Common myeloid progenitor, CD34-positive (primary cell): ENCODE measurements around the gene SH3PXD2B.

ENCODE experiments used
- CTCF ChIA-PET: fragments of 350-600 bp; sonication (Branson Sonifier 250); formaldehyde crosslinking; loops from one replicate; lab custom pipeline; 2021; ENCODE audit warnings: antibody characterized with exemption; lab: Charles Lee
- POLR2A ChIA-PET: fragments of 350-600 bp; sonication (Branson Sonifier 250); formaldehyde crosslinking; loops from one replicate; lab custom pipeline; 2021; ENCODE audit warnings: antibody characterized with exemption; lab: Charles Lee
- DNase-seq, 3 donors: peaks; one replicate each; pipeline versions ENCODE4 v3.0.0 to v3.0.0-alpha.2; 2013
- H3K27ac ChIP-seq, 2 experiments: 1 replicate in 1 of 2; 2 replicates in 1 of 2; pipeline ENCODE4 v1.7.0; 2013; ENCODE audit warnings: inconsistent platforms in 2 of 2, low read length in 2 of 2, mild to moderate bottlenecking in 2 of 2, low read depth in 1 of 2, moderate library complexity in 1 of 2; ENCODE audit not compliant: severe bottlenecking in 2 of 2, insufficient read depth in 1 of 2, poor library complexity in 1 of 2
- H3K27me3 ChIP-seq, 5 experiments: replicated peaks in 2 of 5; 1 replicate in 3 of 5; 2 replicates in 2 of 5; pipeline versions ENCODE4 v1.6.1 to v1.7.0; 2013; ENCODE audit warnings: low read length in 4 of 5, mild to moderate bottlenecking in 2 of 5, moderate library complexity in 2 of 5, inconsistent platforms in 1 of 5; ENCODE audit not compliant: insufficient read depth in 5 of 5, control insufficient read depth in 4 of 5
- H3K36me3 ChIP-seq, 4 experiments: 1 replicate in 2 of 4; 2 replicates in 2 of 4; pipeline versions ENCODE4 v1.6.1 to v1.7.0; 2013; ENCODE audit warnings: low read length in 3 of 4, control low read depth in 1 of 4, mild to moderate bottlenecking in 1 of 4; ENCODE audit not compliant: control insufficient read depth in 4 of 4, insufficient read depth in 4 of 4
- H3K4me1 ChIP-seq, 4 experiments: 1 replicate in 3 of 4; 2 replicates in 1 of 4; pipeline versions ENCODE4 v1.6.1 to v1.7.1; 2013; ENCODE audit warnings: low read length in 3 of 4, mild to moderate bottlenecking in 3 of 4, control low read depth in 1 of 4, inconsistent platforms in 1 of 4, moderate library complexity in 1 of 4; ENCODE audit not compliant: control insufficient read depth in 4 of 4, insufficient read depth in 4 of 4; ENCODE audit errors: control extremely low read depth in 1 of 4
- H3K4me3 ChIP-seq, 7 experiments: 1 replicate in 4 of 7; 2 replicates in 3 of 7; pipeline versions ENCODE4 v1.5.1 to v1.7.0; 2013; ENCODE audit warnings: mild to moderate bottlenecking in 7 of 7, low read length in 6 of 7, moderate library complexity in 6 of 7, inconsistent platforms in 2 of 7, low read depth in 2 of 7, control low read depth in 1 of 7; ENCODE audit not compliant: insufficient read depth in 4 of 7, control insufficient read depth in 1 of 7; ENCODE audit errors: extremely low read depth in 1 of 7
- H3K9me3 ChIP-seq, 5 experiments: 1 replicate in 4 of 5; 2 replicates in 1 of 5; pipeline versions ENCODE4 v1.6.1 to v1.7.1; 2013; ENCODE audit warnings: low read length in 4 of 5, mild to moderate bottlenecking in 2 of 5, inconsistent platforms in 1 of 5, low read depth in 1 of 5, moderate library complexity in 1 of 5; ENCODE audit not compliant: control insufficient read depth in 4 of 5, insufficient read depth in 2 of 5; ENCODE audit errors: control extremely low read depth in 1 of 5
- WGBS: methylation state at CpG from one replicate; pipeline ENCODE4 v1.1.5; 2013; ENCODE audit not compliant: insufficient coverage; 5-methylcytosine and 5-hydroxymethylcytosine counted together

SH3PXD2B gene

GRCh38 chr5:172455087-172455381 lies 709 bp upstream of the SH3PXD2B start:
- no peak for DNase-seq
- H3K4me3 ChIP-seq, result peak overlapping the region in 3 of 7 experiments; percentile 62 to 73 (median 67)
- ChIA-PET POLR2A (no interaction called here), CTCF (interaction anchor here (1.2 kb wide), 1 partner anchor 24 kb away, joined by 3 read pairs; no protein-coding TSS in a partner anchor)
- peaks cover 0 to 18% (median 4%) of the 10 kb centered on the region in 5 experiments for H3K27me3 ChIP-seq
- H3K9me3 ChIP-seq, result no peaks in the 10 kb centered on the region
- no peaks in the 10 kb centered on the region for H3K36me3 ChIP-seq
- H3K4me1 ChIP-seq, result peaks cover 3 to 30% (median 17%) of the 10 kb centered on the region in 4 experiments
- H3K27ac ChIP-seq, result no peak overlapping the region
- 89% methylated on average over 8 of the region's 8 CpGs for WGBS

GRCh38 chr5:172453986-172454357 lies 353 bp downstream of the SH3PXD2B start:
- no peak for DNase-seq

GRCh38 chr5:172453206-172453985 lies 929 bp downstream of the SH3PXD2B start:
- 31% methylated on average over 18 of the region's 24 CpGs for WGBS
- ChIA-PET POLR2A (no interaction called here), CTCF (interaction anchor here (2.7 to 3.9 kb wide), 2 partner anchors 16 to 75 kb away, joined by 9 to 21 read pairs; no protein-coding TSS in a partner anchor)
- H3K27me3 ChIP-seq, result peaks cover 0 to 18% (median 4%) of the 10 kb centered on the region in 5 experiments
- H3K4me3 ChIP-seq, result peak overlapping the region in 6 of 7 experiments; percentile 50 to 79 (median 67)
- no peaks in the 10 kb centered on the region for H3K36me3 ChIP-seq
- peaks cover 3 to 30% (median 17%) of the 10 kb centered on the region in 4 experiments for H3K4me1 ChIP-seq
- no peaks in the 10 kb centered on the region for H3K9me3 ChIP-seq
- no peak overlapping the region for H3K27ac ChIP-seq
- peak in 2 of 3 donors; percentile 50 to 71 for DNase-seq

More at GRCh38 chr5:172453986-172454357, 353 bp downstream of the SH3PXD2B start:
- ChIA-PET POLR2A (no interaction called here), CTCF (no interaction called here)
- Histone ChIP-seq H3K27me3 (peaks cover 0 to 18% (median 4%) of the 10 kb centered on the region in 5 experiments), H3K36me3 (no peaks in the 10 kb centered on the region), H3K27ac (no peak overlapping the region), H3K4me1 (peaks cover 3 to 30% (median 17%) of the 10 kb centered on the region in 4 experiments), H3K4me3 (peak overlapping the region; percentile 47 to 79 (median 65)), H3K9me3 (no peaks in the 10 kb centered on the region)
- 0% methylated on average over 17 of the region's 35 CpGs for WGBS

- Histone ChIP-seq H3K4me1 (peaks cover 3 to 30% (median 17%) of the 10 kb centered on the region in 4 experiments), H3K9me3 (no peaks in the 10 kb centered on the region), H3K36me3 (no peaks in the 10 kb centered on the region), H3K27me3 (peaks cover 0 to 18% (median 4%) of the 10 kb centered on the region in 5 experiments), H3K27ac (no peak overlapping the region), H3K4me3 (no peak overlapping the region)
- WGBS, result 90% methylated on average over 13 of the region's 18 CpGs
- no peak for DNase-seq
- CTCF ChIA-PET, result interaction anchor here (1.1 to 4.5 kb wide), 8 partner anchors 9 to 246 kb away, joined by 4 to 45 read pairs (median 8); no protein-coding TSS in a partner anchor
- POLR2A ChIA-PET, result no interaction called here
These were observed 1.7 kb downstream of the SH3PXD2B start for GRCh38 chr5:172452398-172453205.

- Histone ChIP-seq H3K9me3 (no peaks in the 10 kb centered on the region), H3K4me1 (peaks cover 3 to 30% (median 17%) of the 10 kb centered on the region in 4 experiments), H3K27ac (no peak overlapping the region), H3K4me3 (no peak overlapping the region), H3K27me3 (peaks cover 0 to 18% (median 4%) of the 10 kb centered on the region in 5 experiments), H3K36me3 (no peaks in the 10 kb centered on the region)
- peak in 2 of 3 donors; percentile 71 to 79 for DNase-seq
- ChIA-PET POLR2A (no interaction called here), CTCF (interaction anchor here (0.6 to 4.5 kb wide), 16 partner anchors 9 to 247 kb away, joined by 3 to 45 read pairs (median 4); no protein-coding TSS in a partner anchor)
- WGBS, result 86% methylated on average over 3 of the region's 3 CpGs
These were observed 2.5 kb downstream of the SH3PXD2B start for GRCh38 chr5:172451771-172452197.

GRCh38 chr5:172450861-172451695 lies 3.2 kb downstream of the SH3PXD2B start:
- peaks cover 3 to 32% (median 17%) of the 10 kb centered on the region in 4 experiments for H3K4me1 ChIP-seq
- 93% methylated on average over 5 of the region's 7 CpGs for WGBS
- H3K27ac ChIP-seq, result no peak overlapping the region
- CTCF ChIA-PET, result interaction anchor here (0.6 to 4.5 kb wide), 18 partner anchors 10 to 255 kb away, joined by 3 to 45 read pairs (median 4); no protein-coding TSS in a partner anchor
- H3K36me3 ChIP-seq, result no peaks in the 10 kb centered on the region
- no peak overlapping the region for H3K4me3 ChIP-seq
- POLR2A ChIA-PET, result interaction anchor here (0.8 kb wide), 1 partner anchor 12 kb away, joined by 3 read pairs; no protein-coding TSS in a partner anchor
- H3K27me3 ChIP-seq, result peaks cover 0 to 18% (median 4%) of the 10 kb centered on the region in 5 experiments
- H3K9me3 ChIP-seq, result no peaks in the 10 kb centered on the region
- peak in 2 of 3 donors; percentile 59 to 65 for DNase-seq
